ENCODE measurements around the gene INPP4B. TPM values are rescaled to one million over a fixed set of nuclear protein-coding genes. Genes with fewer than 3 reads are reported as not detected.

INPP4B gene
- polyA plus RNA-seq, 1 of the 3 experiments (the other 2 are of a cell fraction), result 0.08 TPM

GRCh38 chr4:142548491-142548890 is 297.6 kb downstream of the INPP4B start:
- no peaks in the 10 kb centered on the region for H3K79me2 ChIP-seq (ENCODE audit: insufficient read depth)
- POLR2A ChIA-PET, result no interaction called here

More at GRCh38 chr4:142548491-142548890, 297.6 kb downstream of the INPP4B start:
- 0% methylated on average over 1 of the region's 1 CpG for WGBS (ENCODE audit: low lambda C conversion rate)
- H3K4me2 ChIP-seq, result no peak overlapping the region
- H2AFZ ChIP-seq (ENCODE audit: low read depth), result no peak overlapping the region
- no peaks in the 10 kb centered on the region for H3K9me3 ChIP-seq
- no peaks in the 10 kb centered on the region for H4K20me1 ChIP-seq (ENCODE audit: insufficient read depth)
- peaks cover 3% of the 10 kb centered on the region for H3F3A ChIP-seq (replicated peaks; ENCODE audit: insufficient read depth)
- H3K4me3 ChIP-seq (ENCODE audit: low read depth in 2 of 2, low read length in 1 of 2), result no peak overlapping the region
- no peaks in the 10 kb centered on the region for H3K9me2 ChIP-seq
- H3K36me3 ChIP-seq (replicated peaks in 1 of 2; ENCODE audit: control insufficient read depth in 1 of 2, insufficient read depth in 2 of 2, low read length in 1 of 2), result no peaks in the 10 kb centered on the region
- no peaks in the 10 kb centered on the region for H3K27me3 ChIP-seq (ENCODE audit: insufficient read depth)
- TF ChIP-seq IRF3 (IDR thresholded peaks at IDR 0.05; ENCODE audit: low read depth, low read length), result no peak
- no peak for TF ChIP-seq EP300 (IDR thresholded peaks at IDR 0.05; ENCODE audit: borderline replicate concordance in 1 of 2, low read depth in 1 of 2, low read length in 1 of 2)
- no peak for TF ChIP-seq EZH2phosphoT487 (IDR thresholded peaks at IDR 0.05; ENCODE audit: borderline replicate concordance, low read depth)
- TF ChIP-seq JUND (IDR thresholded peaks at IDR 0.05), result no peak
- no peak for TF ChIP-seq GATA2 (CRISPR knock-in tag; IDR thresholded peaks at IDR 0.05)
- no peak for TF ChIP-seq SMC3 (IDR thresholded peaks at IDR 0.05; ENCODE audit: low read depth, low read length)
- TF ChIP-seq, protein P1, sequence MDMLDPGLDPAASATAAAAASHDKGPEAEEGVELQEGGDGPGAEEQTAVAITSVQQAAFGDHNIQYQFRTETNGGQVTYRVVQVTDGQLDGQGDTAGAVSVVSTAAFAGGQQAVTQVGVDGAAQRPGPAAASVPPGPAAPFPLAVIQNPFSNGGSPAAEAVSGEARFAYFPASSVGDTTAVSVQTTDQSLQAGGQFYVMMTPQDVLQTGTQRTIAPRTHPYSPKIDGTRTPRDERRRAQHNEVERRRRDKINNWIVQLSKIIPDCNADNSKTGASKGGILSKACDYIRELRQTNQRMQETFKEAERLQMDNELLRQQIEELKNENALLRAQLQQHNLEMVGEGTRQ (IDR thresholded peaks at IDR 0.05; ENCODE audit: borderline replicate concordance, low read depth, low read length), result no peak
- TF ChIP-seq NFIC (IDR thresholded peaks at IDR 0.05; ENCODE audit: borderline replicate concordance), result no peak
- no peak for TF ChIP-seq SIN3A (IDR thresholded peaks at IDR 0.05; ENCODE audit: borderline replicate concordance, low read depth, low read length)
- no peak for TF ChIP-seq FOXM1 (IDR thresholded peaks at IDR 0.05; ENCODE audit: low read depth)
- no peak for TF ChIP-seq PBX3 (IDR thresholded peaks at IDR 0.05)
- no peak for TF ChIP-seq CTCF (IDR thresholded peaks at IDR 0.05)
- no peak for TF ChIP-seq RFX5 (IDR thresholded peaks at IDR 0.05; ENCODE audit: low read length)
- TF ChIP-seq, protein P2, sequence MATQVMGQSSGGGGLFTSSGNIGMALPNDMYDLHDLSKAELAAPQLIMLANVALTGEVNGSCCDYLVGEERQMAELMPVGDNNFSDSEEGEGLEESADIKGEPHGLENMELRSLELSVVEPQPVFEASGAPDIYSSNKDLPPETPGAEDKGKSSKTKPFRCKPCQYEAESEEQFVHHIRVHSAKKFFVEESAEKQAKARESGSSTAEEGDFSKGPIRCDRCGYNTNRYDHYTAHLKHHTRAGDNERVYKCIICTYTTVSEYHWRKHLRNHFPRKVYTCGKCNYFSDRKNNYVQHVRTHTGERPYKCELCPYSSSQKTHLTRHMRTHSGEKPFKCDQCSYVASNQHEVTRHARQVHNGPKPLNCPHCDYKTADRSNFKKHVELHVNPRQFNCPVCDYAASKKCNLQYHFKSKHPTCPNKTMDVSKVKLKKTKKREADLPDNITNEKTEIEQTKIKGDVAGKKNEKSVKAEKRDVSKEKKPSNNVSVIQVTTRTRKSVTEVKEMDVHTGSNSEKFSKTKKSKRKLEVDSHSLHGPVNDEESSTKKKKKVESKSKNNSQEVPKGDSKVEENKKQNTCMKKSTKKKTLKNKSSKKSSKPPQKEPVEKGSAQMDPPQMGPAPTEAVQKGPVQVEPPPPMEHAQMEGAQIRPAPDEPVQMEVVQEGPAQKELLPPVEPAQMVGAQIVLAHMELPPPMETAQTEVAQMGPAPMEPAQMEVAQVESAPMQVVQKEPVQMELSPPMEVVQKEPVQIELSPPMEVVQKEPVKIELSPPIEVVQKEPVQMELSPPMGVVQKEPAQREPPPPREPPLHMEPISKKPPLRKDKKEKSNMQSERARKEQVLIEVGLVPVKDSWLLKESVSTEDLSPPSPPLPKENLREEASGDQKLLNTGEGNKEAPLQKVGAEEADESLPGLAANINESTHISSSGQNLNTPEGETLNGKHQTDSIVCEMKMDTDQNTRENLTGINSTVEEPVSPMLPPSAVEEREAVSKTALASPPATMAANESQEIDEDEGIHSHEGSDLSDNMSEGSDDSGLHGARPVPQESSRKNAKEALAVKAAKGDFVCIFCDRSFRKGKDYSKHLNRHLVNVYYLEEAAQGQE (IDR thresholded peaks at IDR 0.05; ENCODE audit: low read depth, low read length), result no peak
- no peak for TF ChIP-seq GABPA (IDR thresholded peaks at IDR 0.05; ENCODE audit: low read depth)
- no peak for TF ChIP-seq MAX (IDR thresholded peaks at IDR 0.05; ENCODE audit: low read depth)
- no peak for TF ChIP-seq USF1 (IDR thresholded peaks at IDR 0.05; ENCODE audit: borderline replicate concordance, low read depth)
- TF ChIP-seq NRF1 (IDR thresholded peaks at IDR 0.05; ENCODE audit: low read depth, low read length), result no peak
- TF ChIP-seq ELF1 (IDR thresholded peaks at IDR 0.05), result no peak
- no peak overlapping the region for H3K9ac ChIP-seq
- no peak for DNase-seq
- H3K4me1 ChIP-seq (ENCODE audit: control insufficient read depth in 1 of 2, insufficient read depth in 2 of 2, low read depth in 1 of 2, low read length in 1 of 2), result no peaks in the 10 kb centered on the region; a peak in 1 of 4 replicates
- H3K27ac ChIP-seq (ENCODE audit: low read depth in 2 of 2, low read length in 1 of 2), result no peak overlapping the region
- CTCF ChIA-PET, result no interaction called here
